Stimulated activated CD8-positive, alpha-beta memory T cell treated with anti-CD3 and anti-CD28 coated beads, Interleukin-7, amount 100 ng/mL, for 24 hours (primary cell): ENCODE results near the gene FMNL1.
"Not testable (repeated sequence)": the region's sequence is repeated elsewhere in the genome, so short reads cannot be mapped to it uniquely, and the experiment has no call there.

Experiments used
- DNase-seq: peaks from one replicate; pipeline ENCODE4 v3.0.0-alpha.2; 2020; ENCODE audit warnings: low read depth

The FMNL1 gene

GRCh38 chr17:45221081-45222013 is at the start of gene FMNL1:
Gene FMNL1 (plus strand): TSS chr17:45221885. CDS start chr17:45222125, 240 bp downstream.
- no peak for DNase-seq

GRCh38 chr17:45172232-45172540 is 49.5 kb upstream of the FMNL1 start:
- DNase-seq, result no peak

- peak; percentile 33 for DNase-seq
These were observed 49.0 kb upstream of the FMNL1 start for GRCh38 chr17:45172541-45173286.

GRCh38 chr17:45175759-45176115 is 45.9 kb upstream of the FMNL1 start:
- DNase-seq, result no peak

- no peak for DNase-seq
These were observed 44.1 kb upstream of the FMNL1 start for GRCh38 chr17:45177563-45177962.

- DNase-seq, result no peak
These were observed 37.5 kb upstream of the FMNL1 start for GRCh38 chr17:45184144-45184543.

- DNase-seq, result no peak
These were observed 34.8 kb upstream of the FMNL1 start for GRCh38 chr17:45186801-45187354.

- DNase-seq, result no peak
These were observed 32.7 kb upstream of the FMNL1 start for GRCh38 chr17:45189009-45189408.

GRCh38 chr17:45190503-45191255 is 31.0 kb upstream of the FMNL1 start:
- no peak for DNase-seq

- no peak for DNase-seq
These were observed 26.3 kb upstream of the FMNL1 start for GRCh38 chr17:45195424-45195823.

- DNase-seq, result no peak
These were observed 24.6 kb upstream of the FMNL1 start for GRCh38 chr17:45197108-45197507.

- peak; percentile 82 for DNase-seq
These were observed 23.9 kb upstream of the FMNL1 start for GRCh38 chr17:45197555-45198334.

GRCh38 chr17:45200701-45201100 is 21.0 kb upstream of the FMNL1 start:
- no peak for DNase-seq

- no peak for DNase-seq
These were observed 20.2 kb upstream of the FMNL1 start for GRCh38 chr17:45201457-45201856.

- not testable (repeated sequence) for DNase-seq
These were observed 19.8 kb upstream of the FMNL1 start for GRCh38 chr17:45201880-45202279.

GRCh38 chr17:45218895-45219661 is 2.6 kb upstream of the FMNL1 start:
- peak; percentile 90 for DNase-seq

GRCh38 chr17:45220079-45220478 is 1.6 kb upstream of the FMNL1 start:
- DNase-seq, result no peak

GRCh38 chr17:45222014-45222288 is 266 bp downstream of the FMNL1 start:
- no peak for DNase-seq

GRCh38 chr17:45222289-45222995 is 757 bp downstream of the FMNL1 start:
- no peak for DNase-seq

- DNase-seq, result no peak
These were observed 1.4 kb downstream of the FMNL1 start for GRCh38 chr17:45222996-45223538.
